Kidney epithelial cell (primary cell): ENCODE data around the gene FOXP1. TPM values are rescaled to one million over a fixed set of nuclear protein-coding genes. Genes with fewer than 3 reads are reported as not detected.

Experiments
- DNase-seq: peaks from one replicate; pipeline ENCODE4 v3.0.0-alpha.2; 2010; ENCODE audit warnings: low read depth
- H3K27me3 ChIP-seq: 2 replicates; pipeline ENCODE4 v1.6.0; 2011; ENCODE audit warnings: low read length; ENCODE audit not compliant: control insufficient read depth, insufficient read depth
- H3K36me3 ChIP-seq: 2 replicates; pipeline ENCODE4 v1.5.1; 2011; ENCODE audit warnings: low read length; ENCODE audit not compliant: control insufficient read depth, insufficient read depth
- H3K4me3 ChIP-seq: 2 replicates; pipeline ENCODE4 v1.5.1; 2011; ENCODE audit warnings: low read depth, mild to moderate bottlenecking, control low read depth, low read length
- CTCF ChIP-seq: IDR thresholded peaks from 2 replicates; pipeline ENCODE4 v1.5.1; 2011; ENCODE audit warnings: mild to moderate bottlenecking, moderate library complexity, low read length, control low read depth, inconsistent platforms; ENCODE audit not compliant: insufficient read depth, poor library complexity, severe bottlenecking
- total RNA-seq: library from RNA; depleted of rRNA; stranded (reverse); fragments of >200 nt; gene quantifications from 2 replicates; pipeline ENCODE4 v1.2.3, GENCODE V29; 2015

FOXP1 gene
- total RNA-seq, 1 donor from 2014 or later, result 75.0 TPM

GRCh38 chr3:71177375-71177774, 406.2 kb downstream of the FOXP1 start:
- H3K36me3 ChIP-seq, result no peaks in the 10 kb centered on the region
- DNase-seq, result no peak
- TF ChIP-seq CTCF, result no peak

GRCh38 chr3:71176366-71176765, 407.2 kb downstream of the FOXP1 start:
- DNase-seq, result no peak
- Histone ChIP-seq H3K4me3 (no peak overlapping the region), H3K36me3 (no peaks in the 10 kb centered on the region), H3K27me3 (no peaks in the 10 kb centered on the region)
- no peak for TF ChIP-seq CTCF

More at GRCh38 chr3:71177375-71177774, 406.2 kb downstream of the FOXP1 start:
- Histone ChIP-seq H3K27me3 (no peaks in the 10 kb centered on the region), H3K4me3 (no peak overlapping the region)

- Histone ChIP-seq H3K36me3 (no peaks in the 10 kb centered on the region), H3K27me3 (no peaks in the 10 kb centered on the region), H3K4me3 (no peak overlapping the region)
- no peak for TF ChIP-seq CTCF
- DNase-seq, result no peak
These were observed 407.7 kb downstream of the FOXP1 start for GRCh38 chr3:71175691-71176365.

- TF ChIP-seq CTCF, result no peak
- DNase-seq, result no peak
- Histone ChIP-seq H3K27me3 (no peaks in the 10 kb centered on the region), H3K36me3 (no peaks in the 10 kb centered on the region), H3K4me3 (no peak overlapping the region)
These were observed 410.6 kb downstream of the FOXP1 start for GRCh38 chr3:71172951-71173350.

GRCh38 chr3:71172189-71172588, 411.3 kb downstream of the FOXP1 start:
- TF ChIP-seq CTCF, result no peak
- no peak for DNase-seq
- H3K27me3 ChIP-seq, result no peaks in the 10 kb centered on the region
- no peaks in the 10 kb centered on the region for H3K36me3 ChIP-seq
- H3K4me3 ChIP-seq, result no peak overlapping the region

- H3K36me3 ChIP-seq, result no peaks in the 10 kb centered on the region
- DNase-seq, result no peak
- no peak for TF ChIP-seq CTCF
These were observed 412.3 kb downstream of the FOXP1 start for GRCh38 chr3:71171247-71171646.

More at GRCh38 chr3:71171247-71171646, 412.3 kb downstream of the FOXP1 start:
- Histone ChIP-seq H3K27me3 (no peaks in the 10 kb centered on the region), H3K4me3 (no peak overlapping the region)
